Endothelial cell of umbilical vein (primary cell): ENCODE measurements around the gene ATP9B. TPM values are rescaled to one million over a fixed set of nuclear protein-coding genes. Genes with fewer than 3 reads are reported as not detected.

Experiments used
- BruUV-seq: library from RNA; stranded (reverse); fragments of 400-500 nt; replicated peaks from 2 replicates; lab custom pipeline; 2021; lab: Mats Ljungman, UMichigan
- CTCF ChIA-PET: fragments of 300-600, 350-600 bp; sonication (Branson Sonifier 250); formaldehyde crosslinking; loops from one replicate; lab custom pipeline; 2021; ENCODE audit warnings: antibody characterized with exemption, inconsistent platforms; lab: Charles Lee
- POLR2A ChIA-PET: fragments of 300-600, 350-600 bp; sonication (Branson Sonifier 250); formaldehyde crosslinking; loops from one replicate; lab custom pipeline; 2021; ENCODE audit warnings: antibody characterized with exemption, inconsistent platforms; lab: Charles Lee
- DNase-seq: peaks from one replicate; pipeline ENCODE4 v3.0.0-alpha.2; 2011; ENCODE audit warnings: low read depth, low spot score
- FAIRE-seq: peaks from 2 replicates; lab custom pipeline; 2011; peaks lifted over from hg19 to GRCh38; lab: Jason Lieb, UNC
- H2AFZ ChIP-seq: 2 replicates; pipeline ENCODE4 v1.6.0; 2012; ENCODE audit warnings: low read depth, low read length, control low read depth, inconsistent platforms
- H3K27ac ChIP-seq: 2 replicates; pipeline ENCODE4 v1.5.1; 2011; ENCODE audit warnings: low read depth, mild to moderate bottlenecking, control low read depth, low read length, moderate library complexity; ENCODE audit not compliant: insufficient read depth
- H3K27me3 ChIP-seq, 2 experiments: 2 replicates each; pipeline versions ENCODE4 v1.6.0 to v1.6.1; 2011; ENCODE audit warnings: low read length in 2 of 2, mixed read lengths in 1 of 2; ENCODE audit not compliant: control insufficient read depth in 2 of 2, insufficient read depth in 2 of 2
- H3K36me3 ChIP-seq, 2 experiments: 2 replicates in 1 of 2; 3 replicates in 1 of 2; pipeline ENCODE4 v1.5.1; 2011; ENCODE audit warnings: low read length in 2 of 2, mild to moderate bottlenecking in 1 of 2, moderate library complexity in 1 of 2; ENCODE audit not compliant: control insufficient read depth in 2 of 2, insufficient read depth in 2 of 2; ENCODE audit errors: extremely low read depth in 1 of 2
- H3K4me1 ChIP-seq: 3 replicates; pipeline ENCODE4 v1.5.1; 2011; ENCODE audit warnings: mild to moderate bottlenecking, low read length; ENCODE audit not compliant: control insufficient read depth, insufficient read depth; ENCODE audit errors: extremely low read depth
- H3K4me2 ChIP-seq: 2 replicates; pipeline ENCODE4 v1.6.1; 2011; ENCODE audit warnings: low read length, control low read depth, mixed read lengths; ENCODE audit not compliant: insufficient read depth
- H3K4me3 ChIP-seq, 3 experiments: fragments of 200-600 bp in 1 of 3; sonication (generic), shearing (Covaris generic) in 1 of 3; replicated peaks in 1 of 3; 2 replicates each; pipeline ENCODE4 v1.5.1; 2011 to 2016; ENCODE audit warnings: control low read depth in 3 of 3, low read length in 3 of 3, mild to moderate bottlenecking in 2 of 3, inconsistent platforms in 1 of 3, low read depth in 1 of 3, moderate library complexity in 1 of 3; ENCODE audit not compliant: insufficient read depth in 1 of 3
- H3K79me2 ChIP-seq: 2 replicates; pipeline ENCODE4 v1.6.0; 2012; ENCODE audit warnings: low read length, inconsistent platforms; ENCODE audit not compliant: control insufficient read depth, insufficient read depth
- H3K9ac ChIP-seq: replicated peaks from 2 replicates; pipeline ENCODE3; 2011; ENCODE audit warnings: low read length, control low read depth; ENCODE audit not compliant: insufficient read depth; ENCODE audit errors: extremely low read depth
- H3K9me1 ChIP-seq: replicated peaks from 3 replicates; pipeline ENCODE4 v1.6.0; 2011; ENCODE audit warnings: mild to moderate bottlenecking, low read length; ENCODE audit not compliant: control insufficient read depth, insufficient read depth; ENCODE audit errors: extremely low read depth
- H3K9me3 ChIP-seq: replicated peaks from 2 replicates; pipeline ENCODE4 v1.5.1; 2012; ENCODE audit warnings: low read length, inconsistent platforms; ENCODE audit not compliant: control insufficient read depth, insufficient read depth
- H4K20me1 ChIP-seq: replicated peaks from 2 replicates; pipeline ENCODE3; 2011; ENCODE audit warnings: mild to moderate bottlenecking, low read length; ENCODE audit not compliant: control insufficient read depth, insufficient read depth; ENCODE audit errors: extremely low read depth
- EZH2 ChIP-seq: IDR thresholded peaks from 2 replicates; pipeline ENCODE4 v1.6.1; 2012; ENCODE audit warnings: borderline replicate concordance, low read depth, mild to moderate bottlenecking, moderate library complexity, low read length, inconsistent platforms; ENCODE audit not compliant: severe bottlenecking
- FOS ChIP-seq: IDR thresholded peaks from 2 replicates; pipeline ENCODE4 v1.6.1; 2011; ENCODE audit warnings: mild to moderate bottlenecking, low read length, moderate library complexity, borderline replicate concordance; ENCODE audit not compliant: insufficient read depth
- GATA2 ChIP-seq: IDR thresholded peaks from 2 replicates; pipeline ENCODE4 v1.7.0; 2011; ENCODE audit warnings: low read depth, mild to moderate bottlenecking, moderate library complexity, mixed read lengths, low read length; ENCODE audit not compliant: insufficient read length, insufficient read depth
- MAX ChIP-seq: IDR thresholded peaks from 2 replicates; pipeline ENCODE4 v1.6.1; 2011; ENCODE audit not compliant: insufficient read depth, insufficient read length
- MYC ChIP-seq: IDR thresholded peaks from one replicate; pipeline ENCODE4 v1.6.1; 2011; ENCODE audit warnings: mild to moderate bottlenecking, low read depth, low read length
- POLR2A ChIP-seq: IDR thresholded peaks from 2 replicates; pipeline ENCODE4 v1.6.1; 2012; ENCODE audit warnings: low read depth, mild to moderate bottlenecking, control low read depth, low read length
- dilution Hi-C: fragments of 300-500 bp; cut with MboI; formaldehyde crosslinking; loops from one replicate; pipeline ENCODE4 v1.15.0; 2019; ENCODE audit warnings: low sequenced_read_pairs; ENCODE audit not compliant: extremely low pct_ligation_motif_present
- intact Hi-C: fragments of 100-400 bp; cut with micrococcal nuclease; formaldehyde crosslinking; loops from one replicate; pipeline ENCODE4 v1.10.0; 2022
- polyA plus RNA-seq, 4 experiments: library from polyadenylated mRNA; depleted of rRNA in 3 of 4; stranded (reverse) in 3 of 4; unstranded in 1 of 4; fragments of >200 nt; gene quantifications; 2 replicates each; pipeline versions ENCODE4 v1.2.1 to v1.2.3, GENCODE V29; 2011 to 2012; ENCODE audit warnings: missing spikeins in 1 of 4
- total RNA-seq: library from RNA; stranded (reverse); gene quantifications from 2 replicates; pipeline ENCODE4 v1.2.3, GENCODE V29; 2021
- TF ChIP-seq, protein P1 (sequence below), 2 donors: IDR thresholded peaks; 1 replicate in 1 of 2; 2 replicates in 1 of 2; pipeline ENCODE4 v1.5.1; 2011; ENCODE audit warnings: low read length in 2 of 2, mild to moderate bottlenecking in 2 of 2, moderate library complexity in 2 of 2, control low read depth in 1 of 2, inconsistent platforms in 1 of 2, low read depth in 1 of 2; ENCODE audit not compliant: insufficient read depth in 1 of 2; ENCODE audit errors: extremely low read depth in 1 of 2

Gene ATP9B
- total and polyA plus RNA-seq, 2 donors (not counting 3 experiments of a cell fraction or from before 2014, with no cell fraction given): 14.6 to 18.2 TPM

GRCh38 chr18:79239631-79240030 lies 170.4 kb downstream of the ATP9B start:
- Histone ChIP-seq H3K79me2 (no peaks in the 10 kb centered on the region), H3K27ac (no peak overlapping the region), H3K4me1 (no peaks in the 10 kb centered on the region), H3K27me3 (no peaks in the 10 kb centered on the region), H4K20me1 (no peaks in the 10 kb centered on the region), H2AFZ (no peak overlapping the region), H3K4me2 (no peak overlapping the region), H3K36me3 (no peaks in the 10 kb centered on the region), H3K4me3 (no peak overlapping the region), H3K9me1 (no peaks in the 10 kb centered on the region), H3K9me3 (no peaks in the 10 kb centered on the region), H3K9ac (no peak overlapping the region)
- BruUV-seq: no TSS peak
- dilution Hi-C loops: no loop called here
- FAIRE-seq (no peak), DNase-seq (no peak)
- TF ChIP-seq GATA2 (no peak), POLR2A (no peak), MYC (no peak)
- ChIA-PET CTCF (no interaction called here), POLR2A (no interaction called here)
- intact Hi-C loops: no loop called here

DNA sequence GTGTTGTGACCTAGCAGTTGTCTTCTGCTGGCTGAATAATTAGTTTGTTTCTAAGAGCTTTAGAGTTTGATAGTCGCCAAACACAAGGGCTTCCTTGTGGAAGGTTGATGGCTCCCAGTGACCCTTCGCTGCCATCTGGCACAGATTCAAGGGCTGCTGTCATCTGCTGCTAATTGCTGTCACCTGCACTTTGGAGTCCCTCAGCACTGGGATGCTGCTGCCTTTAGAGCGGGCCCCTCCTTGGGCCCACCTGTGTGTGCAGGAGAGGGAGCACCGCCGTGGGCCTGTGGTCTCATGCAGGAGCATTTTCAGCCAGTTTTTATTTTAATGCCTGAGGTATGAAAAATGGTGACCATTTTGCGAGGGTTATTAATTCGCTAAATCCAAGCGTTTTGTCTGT lies 172.6 kb downstream of the ATP9B start:
- no peaks in the 10 kb centered on the region for H3K36me3 ChIP-seq
- BruUV-seq: no TSS peak
- no peaks in the 10 kb centered on the region for H4K20me1 ChIP-seq
- no peak for TF ChIP-seq FOS
- TF ChIP-seq, protein P1, sequence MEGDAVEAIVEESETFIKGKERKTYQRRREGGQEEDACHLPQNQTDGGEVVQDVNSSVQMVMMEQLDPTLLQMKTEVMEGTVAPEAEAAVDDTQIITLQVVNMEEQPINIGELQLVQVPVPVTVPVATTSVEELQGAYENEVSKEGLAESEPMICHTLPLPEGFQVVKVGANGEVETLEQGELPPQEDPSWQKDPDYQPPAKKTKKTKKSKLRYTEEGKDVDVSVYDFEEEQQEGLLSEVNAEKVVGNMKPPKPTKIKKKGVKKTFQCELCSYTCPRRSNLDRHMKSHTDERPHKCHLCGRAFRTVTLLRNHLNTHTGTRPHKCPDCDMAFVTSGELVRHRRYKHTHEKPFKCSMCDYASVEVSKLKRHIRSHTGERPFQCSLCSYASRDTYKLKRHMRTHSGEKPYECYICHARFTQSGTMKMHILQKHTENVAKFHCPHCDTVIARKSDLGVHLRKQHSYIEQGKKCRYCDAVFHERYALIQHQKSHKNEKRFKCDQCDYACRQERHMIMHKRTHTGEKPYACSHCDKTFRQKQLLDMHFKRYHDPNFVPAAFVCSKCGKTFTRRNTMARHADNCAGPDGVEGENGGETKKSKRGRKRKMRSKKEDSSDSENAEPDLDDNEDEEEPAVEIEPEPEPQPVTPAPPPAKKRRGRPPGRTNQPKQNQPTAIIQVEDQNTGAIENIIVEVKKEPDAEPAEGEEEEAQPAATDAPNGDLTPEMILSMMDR (IDR thresholded peaks at IDR 0.05; ENCODE audit: extremely low read depth in 1 of 2, insufficient read depth in 1 of 2, low read depth in 1 of 2, low read length in 2 of 2): no peak
- no peak for TF ChIP-seq MAX
- no peak for TF ChIP-seq GATA2
- TF ChIP-seq EZH2: no peak
- no peak for TF ChIP-seq MYC
- no peak for TF ChIP-seq POLR2A
- POLR2A ChIA-PET: no interaction called here
- no peak overlapping the region for H3K27ac ChIP-seq
- H3K4me1 ChIP-seq: no peaks in the 10 kb centered on the region
- no peaks in the 10 kb centered on the region for H3K79me2 ChIP-seq
- dilution Hi-C loops: no loop called here
- H3K4me3 ChIP-seq: no peak overlapping the region
- no peak overlapping the region for H3K4me2 ChIP-seq
- no peaks in the 10 kb centered on the region for H3K27me3 ChIP-seq
- DNase-seq (no peak), FAIRE-seq (no peak)
- no peak overlapping the region for H3K9ac ChIP-seq
- CTCF ChIA-PET: interaction anchor here (0.8 kb wide), 1 partner anchor 14 kb away, joined by 3 read pairs; no protein-coding TSS in a partner anchor
- H2AFZ ChIP-seq: no peak overlapping the region
- no peaks in the 10 kb centered on the region for H3K9me3 ChIP-seq
- intact Hi-C loops: no loop called here
- no peaks in the 10 kb centered on the region for H3K9me1 ChIP-seq
